Calu3 (cell line): ENCODE data around the gene ASTE1. TPM values are rescaled to one million over a fixed set of nuclear protein-coding genes. Genes with fewer than 3 reads are reported as not detected.
"Not testable (repeated sequence)": the region's sequence is repeated elsewhere in the genome, so short reads cannot be mapped to it uniquely, and the experiment has no call there.

ENCODE experiments used
- BruUV-seq: library from RNA; stranded (reverse); fragments of 400-500 nt; replicated peaks from 2 replicates; lab custom pipeline; 2021; lab: Mats Ljungman, UMichigan
- CTCF ChIA-PET: fragments of 300-600 bp; sonication (Branson Sonifier 250); formaldehyde crosslinking; loops from one replicate; lab custom pipeline; 2022; ENCODE audit warnings: antibody characterized with exemption; lab: Charles Lee
- DNase-seq: peaks from one replicate; pipeline ENCODE4 v3.0.0; 2022
- H3K27ac Mint-ChIP-seq: one replicate; pipeline ENCODE4 v1.8.0; 2022; ENCODE audit warnings: mixed read lengths; ENCODE audit not compliant: unreplicated experiment
- H3K27me3 Mint-ChIP-seq: one replicate; pipeline ENCODE4 v1.8.0; 2022; ENCODE audit warnings: mixed read lengths; ENCODE audit not compliant: unreplicated experiment
- H3K36me3 Mint-ChIP-seq: one replicate; pipeline ENCODE4 v1.8.0; 2022; ENCODE audit warnings: mild to moderate bottlenecking, moderate library complexity, mixed read lengths; ENCODE audit not compliant: insufficient read depth, unreplicated experiment
- H3K4me1 Mint-ChIP-seq: one replicate; pipeline ENCODE4 v1.8.0; 2022; ENCODE audit warnings: mild to moderate bottlenecking, low read depth, mixed read lengths; ENCODE audit not compliant: unreplicated experiment
- H3K4me3 Mint-ChIP-seq: one replicate; pipeline ENCODE4 v1.8.0; 2022; ENCODE audit warnings: mild to moderate bottlenecking, low read depth, moderate library complexity, mixed read lengths; ENCODE audit not compliant: unreplicated experiment
- H3K9me3 Mint-ChIP-seq: one replicate; pipeline ENCODE4 v1.8.0; 2022; ENCODE audit warnings: low read depth, mixed read lengths; ENCODE audit not compliant: unreplicated experiment
- intact Hi-C: fragments of 100-400 bp; cut with micrococcal nuclease; formaldehyde crosslinking; loops from one replicate; pipeline ENCODE4 v1.10.0; 2022; ENCODE audit not compliant: unreplicated experiment
- total RNA-seq: library from RNA; stranded (reverse); gene quantifications from 2 replicates; pipeline ENCODE4 v1.2.3, GENCODE V29; 2022
- TF ChIP-seq, protein P1 (sequence below): fragments of 200-600 bp; IDR thresholded peaks from one replicate; pipeline ENCODE4 v1.8.0; 2022; ENCODE audit warnings: antibody characterized with exemption; ENCODE audit not compliant: unreplicated experiment

ASTE1 gene
- total RNA-seq, 1 experiment from 2014 or later = 12.5 TPM

DNA sequence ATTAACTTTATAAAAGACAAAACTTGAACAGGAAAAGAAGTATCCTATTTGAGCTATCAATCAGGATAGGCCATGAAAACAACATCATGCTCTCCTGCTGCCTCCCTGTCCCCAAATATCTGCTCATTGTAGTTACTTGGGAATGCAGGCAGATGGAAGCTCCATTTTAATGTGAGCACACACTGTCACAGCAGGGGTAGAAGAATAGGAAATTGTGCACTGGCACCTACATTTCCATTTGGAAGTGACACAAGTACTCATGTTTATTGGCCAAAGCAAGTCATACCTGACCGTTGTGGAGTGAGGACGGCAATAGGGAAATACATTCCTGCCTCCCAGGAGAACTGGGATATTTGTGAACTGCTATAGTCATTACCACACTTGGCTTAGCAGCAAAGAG lies 52.4 kb downstream of the ASTE1 start:
- Mint-ChIP-seq H3K36me3 (peaks cover 6% of the 10 kb centered on the region), H3K27me3 (no peaks in the 10 kb centered on the region), H3K4me1 (no peaks in the 10 kb centered on the region), H3K27ac (no peak overlapping the region), H3K4me3 (no peak overlapping the region), H3K9me3 (no peaks in the 10 kb centered on the region)
- TF ChIP-seq, protein P1, sequence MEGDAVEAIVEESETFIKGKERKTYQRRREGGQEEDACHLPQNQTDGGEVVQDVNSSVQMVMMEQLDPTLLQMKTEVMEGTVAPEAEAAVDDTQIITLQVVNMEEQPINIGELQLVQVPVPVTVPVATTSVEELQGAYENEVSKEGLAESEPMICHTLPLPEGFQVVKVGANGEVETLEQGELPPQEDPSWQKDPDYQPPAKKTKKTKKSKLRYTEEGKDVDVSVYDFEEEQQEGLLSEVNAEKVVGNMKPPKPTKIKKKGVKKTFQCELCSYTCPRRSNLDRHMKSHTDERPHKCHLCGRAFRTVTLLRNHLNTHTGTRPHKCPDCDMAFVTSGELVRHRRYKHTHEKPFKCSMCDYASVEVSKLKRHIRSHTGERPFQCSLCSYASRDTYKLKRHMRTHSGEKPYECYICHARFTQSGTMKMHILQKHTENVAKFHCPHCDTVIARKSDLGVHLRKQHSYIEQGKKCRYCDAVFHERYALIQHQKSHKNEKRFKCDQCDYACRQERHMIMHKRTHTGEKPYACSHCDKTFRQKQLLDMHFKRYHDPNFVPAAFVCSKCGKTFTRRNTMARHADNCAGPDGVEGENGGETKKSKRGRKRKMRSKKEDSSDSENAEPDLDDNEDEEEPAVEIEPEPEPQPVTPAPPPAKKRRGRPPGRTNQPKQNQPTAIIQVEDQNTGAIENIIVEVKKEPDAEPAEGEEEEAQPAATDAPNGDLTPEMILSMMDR = no peak
- no TSS peak for BruUV-seq
- no peak for DNase-seq
- CTCF ChIA-PET = no interaction called here
- intact Hi-C loops = no loop called here

DNA sequence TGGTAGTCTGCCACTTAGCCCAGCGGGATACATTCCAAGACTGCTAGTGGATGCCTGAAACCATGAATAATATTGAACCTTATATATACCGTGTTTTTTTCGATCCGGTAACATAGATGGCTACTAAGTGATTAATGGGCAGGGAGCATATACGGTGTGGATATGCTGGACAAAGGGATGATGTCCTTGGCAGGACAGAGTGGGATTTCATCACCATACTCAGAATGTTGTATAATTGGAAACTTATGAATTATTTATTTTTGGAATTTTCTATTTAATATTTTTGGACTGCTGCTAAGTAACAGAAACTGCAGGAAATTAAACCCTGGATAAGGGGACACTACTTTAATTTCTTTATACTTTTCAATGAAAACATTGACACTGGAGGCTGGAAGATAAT lies 53.2 kb downstream of the ASTE1 start:
- TF ChIP-seq, protein P1 = no peak
- H3K27ac Mint-ChIP-seq = no peak overlapping the region
- H3K27me3 Mint-ChIP-seq = no peaks in the 10 kb centered on the region
- BruUV-seq = no TSS peak
- intact Hi-C loops = no loop called here
- H3K9me3 Mint-ChIP-seq = no peaks in the 10 kb centered on the region
- no peak for DNase-seq
- CTCF ChIA-PET = no interaction called here
- H3K4me1 Mint-ChIP-seq = peaks cover 3% of the 10 kb centered on the region
- no peak overlapping the region for H3K4me3 Mint-ChIP-seq
- peaks cover 7% of the 10 kb centered on the region for H3K36me3 Mint-ChIP-seq

DNA sequence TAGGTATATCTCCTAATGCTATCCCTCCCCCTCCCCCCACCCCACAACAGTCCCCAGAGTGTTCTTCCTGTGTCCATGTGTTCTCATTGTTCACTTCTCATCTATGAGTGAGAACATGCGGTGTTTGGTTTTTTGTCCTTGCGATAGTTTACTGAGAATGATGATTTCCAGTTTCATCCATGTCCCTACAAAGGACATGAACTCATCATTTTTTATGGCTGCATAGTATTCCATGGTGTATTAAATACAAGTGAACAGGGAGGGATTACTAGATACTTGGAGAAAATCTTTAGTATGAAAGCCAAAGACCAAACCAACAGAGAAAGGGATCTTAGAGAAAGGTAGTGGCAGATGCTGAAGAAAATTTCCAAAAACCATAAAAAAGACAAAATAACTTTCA lies 54.0 kb downstream of the ASTE1 start:
- BruUV-seq, H3K27ac Mint-ChIP-seq, DNase-seq, H3K9me3 Mint-ChIP-seq, H3K4me3 Mint-ChIP-seq, H3K27me3 Mint-ChIP-seq, intact Hi-C loops: not testable (repeated sequence)
- CTCF ChIA-PET = interaction anchor here (0.6 kb wide), 1 partner anchor 500 kb away, joined by 3 read pairs; no protein-coding TSS in a partner anchor
- H3K4me1 Mint-ChIP-seq = peaks cover 11% of the 10 kb centered on the region
- H3K36me3 Mint-ChIP-seq = peaks cover 11% of the 10 kb centered on the region

DNA sequence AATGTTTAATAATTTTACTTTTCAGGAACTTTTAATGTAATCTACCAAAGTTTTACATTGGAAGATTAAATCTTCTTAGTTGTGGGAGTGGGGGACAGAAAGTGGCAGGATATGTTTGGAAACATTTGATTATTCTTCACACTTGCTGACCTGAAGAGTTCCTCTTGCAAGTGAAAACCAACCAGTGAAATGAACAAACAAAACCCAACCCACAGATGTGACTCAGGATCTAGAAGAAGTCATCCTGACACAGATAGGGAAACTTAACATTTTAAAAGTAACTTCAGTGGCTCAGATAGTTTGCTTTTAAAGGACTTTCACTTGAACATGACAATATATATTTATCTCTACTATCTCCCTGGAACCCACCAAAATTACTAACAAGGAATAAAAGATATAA lies 55.4 kb downstream of the ASTE1 start:
- H3K27me3 Mint-ChIP-seq = no peaks in the 10 kb centered on the region
- H3K4me3 Mint-ChIP-seq = no peak overlapping the region
- H3K4me1 Mint-ChIP-seq = peaks cover 14% of the 10 kb centered on the region
- H3K27ac Mint-ChIP-seq = no peak overlapping the region
- BruUV-seq = no TSS peak
- DNase-seq = no peak
- peaks cover 11% of the 10 kb centered on the region for H3K36me3 Mint-ChIP-seq
- CTCF ChIA-PET = no interaction called here
- no peaks in the 10 kb centered on the region for H3K9me3 Mint-ChIP-seq
- TF ChIP-seq, protein P1 = no peak
- intact Hi-C loops = no loop called here

DNA sequence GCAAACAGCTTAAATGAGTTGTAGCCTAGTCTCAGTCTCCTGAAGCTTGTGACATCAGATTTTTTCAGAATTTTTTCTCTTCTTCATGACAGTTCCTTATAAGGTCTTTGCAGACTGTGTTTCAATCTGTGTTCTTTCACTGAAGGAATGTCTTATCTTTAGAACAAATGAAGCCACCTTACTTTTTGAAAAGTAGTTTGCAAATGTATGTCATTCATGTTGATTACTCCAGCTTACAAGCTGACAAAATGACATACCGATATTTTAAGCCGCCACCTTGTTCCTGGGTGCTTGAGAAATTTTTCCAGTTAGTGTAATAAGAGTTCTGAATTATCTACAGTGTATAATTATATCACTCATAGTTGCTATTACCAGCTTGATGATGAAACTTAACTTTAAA lies 57.0 kb downstream of the ASTE1 start:
- DNase-seq = no peak
- H3K27me3 Mint-ChIP-seq = no peaks in the 10 kb centered on the region
- H3K4me3 Mint-ChIP-seq = no peak overlapping the region
- BruUV-seq = no TSS peak
- H3K9me3 Mint-ChIP-seq = no peaks in the 10 kb centered on the region
- TF ChIP-seq, protein P1 = no peak
- intact Hi-C loops = no loop called here
- H3K27ac Mint-ChIP-seq = no peak overlapping the region
- peaks cover 20% of the 10 kb centered on the region for H3K36me3 Mint-ChIP-seq
- peaks cover 21% of the 10 kb centered on the region for H3K4me1 Mint-ChIP-seq
- CTCF ChIA-PET = no interaction called here
